Measurements from ENCODE around the gene GALNT8.

GRCh38 chr12:4703676-4704075 lies 16.5 kb upstream of the GALNT8 start:
- TF ChIP-seq CTCF (IDR thresholded peaks at IDR 0.05) (no peak), EZH2 (IDR thresholded peaks at IDR 0.05; ENCODE audit: borderline replicate concordance, insufficient read depth, low read depth, low read length, poor library complexity, severe bottlenecking) (no peak)

Data from B cell (primary cell).